ENCODE data around the gene GLI1. TPM values are rescaled to one million over a fixed set of nuclear protein-coding genes. Genes with fewer than 3 reads are reported as not detected.

The GLI1 gene
- total RNA-seq, 2 donors from 2014 or later = 1.2 TPM; not detected in 1

GRCh38 chr12:57456737-57457490 is 2.7 kb upstream of the GLI1 start:
- H3K4me1 ChIP-seq = peaks cover 0 to 34% of the 10 kb centered on the region in 2 donors
- DNase-seq (ENCODE audit: low spot score) = no peak

GRCh38 chr12:57458665-57459054 is 925 bp upstream of the GLI1 start:
- H3K4me3 ChIP-seq = peak overlapping the region; percentile 66 to 73
- peaks cover 0 to 34% of the 10 kb centered on the region in 2 donors for H3K4me1 ChIP-seq
- no peaks in the 10 kb centered on the region for H3K36me3 ChIP-seq
- DNase-seq (ENCODE audit: low spot score) = no peak
- H3K27me3 ChIP-seq = no peaks in the 10 kb centered on the region
- no peaks in the 10 kb centered on the region for H3K9me3 ChIP-seq
- no peak for TF ChIP-seq CTCF (IDR thresholded peaks at IDR 0.05)
- H3K27ac ChIP-seq = peak overlapping the region; percentile 82 to 88

More at GRCh38 chr12:57456737-57457490, 2.7 kb upstream of the GLI1 start:
- TF ChIP-seq CTCF (IDR thresholded peaks at IDR 0.05) = no peak
- H3K36me3 ChIP-seq = no peaks in the 10 kb centered on the region
- H3K27me3 ChIP-seq = no peaks in the 10 kb centered on the region
- no peak overlapping the region for H3K27ac ChIP-seq
- H3K4me3 ChIP-seq = no peak overlapping the region
- no peaks in the 10 kb centered on the region for H3K9me3 ChIP-seq

GRCh38 chr12:57459055-57459749 is 383 bp upstream of the GLI1 start:
- no peaks in the 10 kb centered on the region for H3K36me3 ChIP-seq
- H3K4me1 ChIP-seq = peaks cover 0 to 34% of the 10 kb centered on the region in 2 donors
- peak overlapping the region; percentile 82 to 88 for H3K27ac ChIP-seq
- peak; percentile 92 for DNase-seq (ENCODE audit: low spot score)
- TF ChIP-seq CTCF (IDR thresholded peaks at IDR 0.05) = peak; percentile 95 to 98
- H3K4me3 ChIP-seq = peak overlapping the region; percentile 66 to 73
- H3K27me3 ChIP-seq = no peaks in the 10 kb centered on the region
- no peaks in the 10 kb centered on the region for H3K9me3 ChIP-seq

- no peaks in the 10 kb centered on the region for H3K36me3 ChIP-seq
- TF ChIP-seq CTCF (IDR thresholded peaks at IDR 0.05) = no peak
- no peaks in the 10 kb centered on the region for H3K9me3 ChIP-seq
- DNase-seq (ENCODE audit: low spot score) = no peak
- H3K4me3 ChIP-seq = peak overlapping the region in 1 of 2 donors; percentile 73
- peak overlapping the region in 1 of 2 donors; percentile 72 for H3K27ac ChIP-seq
- H3K4me1 ChIP-seq = peaks cover 0 to 34% of the 10 kb centered on the region in 2 donors
- H3K27me3 ChIP-seq = no peaks in the 10 kb centered on the region
Measured at GRCh38 chr12:57460468-57460784, 841 bp downstream of the GLI1 start.

- TF ChIP-seq CTCF (IDR thresholded peaks at IDR 0.05) = no peak
- Histone ChIP-seq H3K4me3 (peak overlapping the region; percentile 44 to 73), H3K27me3 (no peaks in the 10 kb centered on the region), H3K36me3 (no peaks in the 10 kb centered on the region), H3K9me3 (no peaks in the 10 kb centered on the region), H3K4me1 (peaks cover 0 to 34% of the 10 kb centered on the region in 2 donors), H3K27ac (peak overlapping the region; percentile 72 to 73)
- no peak for DNase-seq (ENCODE audit: low spot score)
Measured at GRCh38 chr12:57460841-57461275, 1.3 kb downstream of the GLI1 start.

All from right atrium auricular region (tissue), 2 donors.